MCF 10A (cell line): ENCODE data around the gene TH. TPM values are rescaled to one million over a fixed set of nuclear protein-coding genes. Genes with fewer than 3 reads are reported as not detected.

Experiments
- BruUV-seq: library from RNA; stranded (reverse); fragments of 400-500 nt; replicated peaks from 2 replicates; lab custom pipeline; 2021; lab: Mats Ljungman, UMichigan
- CTCF ChIA-PET: fragments of 300-600 bp; sonication (Branson Sonifier 250); formaldehyde crosslinking; extraction: SDS; loops from one replicate; lab custom pipeline; 2021; ENCODE audit warnings: antibody characterized with exemption, inconsistent platforms; lab: Yijun Ruan, JAX
- POLR2A ChIA-PET: fragments of 300-600, 350-650 bp; sonication (Branson Sonifier 250); formaldehyde crosslinking; extraction: SDS; loops from one replicate; lab custom pipeline; 2020; ENCODE audit warnings: antibody characterized with exemption, inconsistent platforms; lab: Yijun Ruan, JAX
- DNase-seq: peaks from one replicate; pipeline ENCODE4 v3.0.0-alpha.2; 2018; ENCODE audit not compliant: unreplicated experiment
- H3K27ac Mint-ChIP-seq: one replicate; pipeline ENCODE4 v1.8.0; 2022; ENCODE audit warnings: mild to moderate bottlenecking, low read depth, mixed read lengths; ENCODE audit not compliant: unreplicated experiment
- H3K27me3 Mint-ChIP-seq: one replicate; pipeline ENCODE4 v1.8.0; 2022; ENCODE audit warnings: mixed read lengths; ENCODE audit not compliant: insufficient read depth, unreplicated experiment
- H3K36me3 Mint-ChIP-seq: one replicate; pipeline ENCODE4 v1.8.0; 2022; ENCODE audit warnings: mild to moderate bottlenecking, moderate library complexity, mixed read lengths; ENCODE audit not compliant: insufficient read depth, unreplicated experiment
- H3K4me1 Mint-ChIP-seq: one replicate; pipeline ENCODE4 v1.8.0; 2022; ENCODE audit warnings: mixed read lengths; ENCODE audit not compliant: insufficient read depth, unreplicated experiment
- H3K4me3 Mint-ChIP-seq: one replicate; pipeline ENCODE4 v1.8.0; 2022; ENCODE audit warnings: mild to moderate bottlenecking, moderate library complexity, mixed read lengths; ENCODE audit not compliant: unreplicated experiment
- H3K9me3 Mint-ChIP-seq: one replicate; pipeline ENCODE4 v1.8.0; 2022; ENCODE audit warnings: mixed read lengths; ENCODE audit not compliant: unreplicated experiment
- CTCF ChIP-seq: fragments of 200-600 bp; IDR thresholded peaks from one replicate; pipeline ENCODE4 v1.8.0; 2022; ENCODE audit warnings: antibody characterized with exemption, mild to moderate bottlenecking; ENCODE audit not compliant: unreplicated experiment
- intact Hi-C: fragments of 100-400 bp; cut with micrococcal nuclease; formaldehyde crosslinking; loops from 2 replicates; pipeline ENCODE4 v1.14.1; 2022
- total RNA-seq: library from RNA; stranded (reverse); gene quantifications from 2 replicates; pipeline ENCODE4 v1.2.3, GENCODE V29; 2022

The TH gene
- total RNA-seq, 1 experiment from 2014 or later: 1.1 TPM

- ChIA-PET POLR2A (interaction anchor here (0.6 to 0.8 kb wide), 2 partner anchors 52 to 154 kb away, joined by 3 to 4 read pairs; no protein-coding TSS in a partner anchor), CTCF (interaction anchor here (0.6 to 13.8 kb wide), 23 partner anchors 8 to 525 kb away, joined by 3 to 541 read pairs (median 3); no protein-coding TSS in a partner anchor)
- H3K4me1 Mint-ChIP-seq: no peaks in the 10 kb centered on the region
- H3K4me3 Mint-ChIP-seq: no peak overlapping the region
- no peak overlapping the region for H3K27ac Mint-ChIP-seq
- peak; percentile 84 for TF ChIP-seq CTCF
- no peaks in the 10 kb centered on the region for H3K27me3 Mint-ChIP-seq
- peak; percentile 71 for DNase-seq
- intact Hi-C loops: no loop called here
- H3K9me3 Mint-ChIP-seq: no peaks in the 10 kb centered on the region
- no peaks in the 10 kb centered on the region for H3K36me3 Mint-ChIP-seq
- BruUV-seq: no TSS peak
These were observed 15.0 kb downstream of the TH start for GRCh38 chr11:2156416-2157182.

- BruUV-seq: no TSS peak
- peaks cover 5% of the 10 kb centered on the region for H3K27me3 Mint-ChIP-seq
- CTCF ChIA-PET: interaction anchor here (0.6 to 13.8 kb wide), 14 partner anchors 9 to 1201 kb away, joined by 3 to 541 read pairs (median 6); no protein-coding TSS in a partner anchor
- intact Hi-C loops: no loop called here
- H3K36me3 Mint-ChIP-seq: no peaks in the 10 kb centered on the region
- POLR2A ChIA-PET: no interaction called here
- TF ChIP-seq CTCF: no peak
- DNase-seq: no peak
- no peak overlapping the region for H3K4me3 Mint-ChIP-seq
- H3K27ac Mint-ChIP-seq: no peak overlapping the region
- H3K4me1 Mint-ChIP-seq: no peaks in the 10 kb centered on the region
- no peaks in the 10 kb centered on the region for H3K9me3 Mint-ChIP-seq
These were observed 16.1 kb downstream of the TH start for GRCh38 chr11:2155511-2155910.

- POLR2A ChIA-PET: no interaction called here
- peaks cover 11% of the 10 kb centered on the region for H3K27me3 Mint-ChIP-seq
- H3K9me3 Mint-ChIP-seq: no peaks in the 10 kb centered on the region
- TF ChIP-seq CTCF: no peak
- no peaks in the 10 kb centered on the region for H3K36me3 Mint-ChIP-seq
- no peak for DNase-seq
- H3K4me1 Mint-ChIP-seq: no peaks in the 10 kb centered on the region
- BruUV-seq: no TSS peak
- no peak overlapping the region for H3K27ac Mint-ChIP-seq
- CTCF ChIA-PET: interaction anchor here (0.6 to 13.8 kb wide), 12 partner anchors 8 to 1200 kb away, joined by 3 to 541 read pairs (median 10); no protein-coding TSS in a partner anchor
- H3K4me3 Mint-ChIP-seq: no peak overlapping the region
- intact Hi-C loops: no loop called here
These were observed 16.7 kb downstream of the TH start for GRCh38 chr11:2154889-2155288.

- intact Hi-C loops: no loop called here
- H3K4me1 Mint-ChIP-seq: no peaks in the 10 kb centered on the region
- POLR2A ChIA-PET: no interaction called here
- CTCF ChIA-PET: interaction anchor here (0.6 to 13.8 kb wide), 11 partner anchors 8 to 557 kb away, joined by 3 to 541 read pairs (median 13); no protein-coding TSS in a partner anchor
- H3K36me3 Mint-ChIP-seq: no peaks in the 10 kb centered on the region
- H3K27me3 Mint-ChIP-seq: peaks cover 18% of the 10 kb centered on the region
- DNase-seq: no peak
- no peaks in the 10 kb centered on the region for H3K9me3 Mint-ChIP-seq
- BruUV-seq: no TSS peak
- H3K4me3 Mint-ChIP-seq: no peak overlapping the region
- no peak for TF ChIP-seq CTCF
- no peak overlapping the region for H3K27ac Mint-ChIP-seq
These were observed 17.4 kb downstream of the TH start for GRCh38 chr11:2154195-2154585.
